OCI-LY1 (cell line): ENCODE measurements around the gene DGCR6L.

Experiments used
- CTCF ChIP-seq: fragments of 200-600 bp; sonication (generic), shearing (Covaris generic); IDR thresholded peaks from 2 replicates; pipeline ENCODE4 v1.5.1; 2017; ENCODE audit warnings: mild to moderate bottlenecking, antibody characterized with exemption, low read length, moderate library complexity, mixed read lengths
- EZH2 ChIP-seq: fragments of 200-600 bp; sonication (generic), shearing (Covaris generic); IDR thresholded peaks from 2 replicates; pipeline ENCODE4 v1.8.0; 2017; ENCODE audit warnings: borderline replicate concordance, mixed run types, mild to moderate bottlenecking, antibody characterized with exemption, low read length, moderate library complexity, mixed read lengths

GRCh38 chr22:20272700-20273099 lies 47.2 kb downstream of the DGCR6L start:
- TF ChIP-seq CTCF (no peak), EZH2 (no peak)
